Erythroblast (primary cell): ENCODE measurements around the gene FAM98C.
"Not testable (repeated sequence)": the region's sequence is repeated elsewhere in the genome, so short reads cannot be mapped to it uniquely, and the experiment has no call there.

ENCODE experiments used
- DNase-seq, 2 experiments: peaks; one replicate each; lab custom pipeline; 2025; lab: John Stamatoyannopoulos, UW
- GATA1 ChIP-seq: IDR thresholded peaks from 2 replicates; pipeline ENCODE4 v1.6.1; 2011; ENCODE audit warnings: low read depth, mild to moderate bottlenecking, control low read depth, low read length, moderate library complexity
- POLR2A ChIP-seq: IDR thresholded peaks from 2 replicates; pipeline ENCODE4 v1.6.1; 2011; ENCODE audit warnings: mild to moderate bottlenecking, low read length

FAM98C gene

GRCh38 chr19:38399081-38399480 is 3.8 kb upstream of the FAM98C start:
- no peak for TF ChIP-seq GATA1
- TF ChIP-seq POLR2A, result no peak
- no peak for DNase-seq

DNA sequence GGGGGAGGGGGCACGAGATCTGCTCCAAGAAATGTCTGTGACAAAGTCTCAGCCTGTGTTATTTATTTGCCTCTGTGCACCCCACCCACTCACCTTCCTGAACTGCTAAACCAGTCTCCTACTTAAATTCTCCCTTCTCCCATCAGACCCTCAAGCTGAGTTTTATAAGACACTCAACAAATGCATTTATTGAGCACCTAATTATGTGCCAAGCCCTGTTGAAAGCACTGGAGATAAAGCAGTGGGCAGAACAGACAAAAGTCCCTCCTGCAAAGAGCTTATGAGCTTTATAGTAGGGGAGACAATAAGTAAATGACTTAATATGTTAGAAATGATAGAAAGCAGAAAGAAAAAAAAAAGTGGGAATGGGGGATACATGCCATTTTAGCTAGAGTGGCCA is 3.4 kb upstream of the FAM98C start:
- DNase-seq, result no peak
- TF ChIP-seq POLR2A (no peak), GATA1 (no peak)

- no peak for TF ChIP-seq POLR2A
- TF ChIP-seq GATA1, result no peak
- no peak for DNase-seq
Observed at GRCh38 chr19:38400361-38400760, 2.5 kb upstream of the FAM98C start.

GRCh38 chr19:38401148-38401547 is 1.7 kb upstream of the FAM98C start:
- TF ChIP-seq POLR2A, result no peak
- no peak for TF ChIP-seq GATA1
- DNase-seq, result no peak

DNA sequence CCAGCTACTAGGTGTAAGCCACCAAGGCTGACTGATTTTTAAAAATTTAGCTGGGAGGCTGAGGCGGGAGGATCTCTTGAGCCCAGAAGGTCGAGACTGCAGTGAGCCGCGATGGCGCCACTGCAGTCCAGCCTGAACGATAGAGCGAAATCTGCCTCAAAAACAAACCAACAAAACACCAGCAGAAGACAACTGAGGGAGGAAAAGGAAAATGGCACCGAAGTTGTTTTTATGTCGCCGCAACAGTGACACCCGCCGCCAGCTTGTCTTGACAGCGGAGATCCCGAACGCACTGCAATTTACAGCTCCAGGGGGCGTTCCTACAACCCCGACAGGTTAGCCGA is 298 bp upstream of the FAM98C start:
- TF ChIP-seq POLR2A (peak; percentile 32), GATA1 (no peak)
- DNase-seq, result no peak

- DNase-seq, result no peak
- TF ChIP-seq GATA1 (no peak), POLR2A (no peak)
Observed at GRCh38 chr19:38404858-38405257, 2.0 kb downstream of the FAM98C start.

DNA sequence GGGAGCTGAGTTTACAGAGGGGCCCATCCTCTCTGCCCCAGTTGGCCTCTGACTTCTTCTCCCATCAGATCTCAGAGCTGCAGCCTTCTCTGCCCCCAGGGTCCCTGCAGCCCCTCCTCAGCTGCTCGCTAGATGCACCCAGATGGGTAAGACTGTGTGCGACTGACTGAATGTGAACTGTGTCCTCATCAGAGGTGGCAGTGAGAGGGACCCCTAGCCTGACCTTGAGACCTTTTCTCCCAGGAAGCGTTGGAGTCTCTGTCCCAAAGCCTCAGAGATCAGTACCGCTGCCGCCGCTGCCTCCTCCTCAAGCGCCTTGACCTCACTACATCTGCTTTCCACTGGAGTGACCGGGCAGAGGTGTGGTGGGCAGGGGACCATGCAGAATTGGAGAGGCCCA is 2.4 kb downstream of the FAM98C start:
- no peak for DNase-seq
- TF ChIP-seq GATA1 (no peak), POLR2A (no peak)

GRCh38 chr19:38409631-38410133 is 6.8 kb downstream of the FAM98C start:
- DNase-seq, result no peak
- TF ChIP-seq GATA1, result no peak
- TF ChIP-seq POLR2A, result peak; percentile 15

DNA sequence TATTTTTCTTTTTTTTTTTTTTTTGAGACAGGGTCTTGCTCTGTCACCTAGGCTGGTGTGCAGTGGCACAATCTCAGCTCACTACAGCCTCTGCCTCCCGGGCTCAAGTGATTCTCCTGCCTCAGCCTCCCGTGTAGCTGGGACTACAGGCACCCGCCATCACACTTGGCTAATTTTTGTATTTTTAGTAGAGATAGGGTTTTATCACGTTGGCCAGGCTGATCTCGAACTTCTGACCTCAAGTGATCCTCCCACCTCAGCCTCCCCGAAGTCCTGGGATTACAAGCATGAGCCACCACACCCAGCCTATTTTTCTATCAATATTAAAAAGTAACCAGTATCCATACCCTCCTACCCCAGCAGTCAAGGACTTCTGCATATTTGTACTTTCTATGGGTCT is 7.5 kb downstream of the FAM98C start:
- DNase-seq, result peak in 1 of 2 experiments; percentile 50

DNA sequence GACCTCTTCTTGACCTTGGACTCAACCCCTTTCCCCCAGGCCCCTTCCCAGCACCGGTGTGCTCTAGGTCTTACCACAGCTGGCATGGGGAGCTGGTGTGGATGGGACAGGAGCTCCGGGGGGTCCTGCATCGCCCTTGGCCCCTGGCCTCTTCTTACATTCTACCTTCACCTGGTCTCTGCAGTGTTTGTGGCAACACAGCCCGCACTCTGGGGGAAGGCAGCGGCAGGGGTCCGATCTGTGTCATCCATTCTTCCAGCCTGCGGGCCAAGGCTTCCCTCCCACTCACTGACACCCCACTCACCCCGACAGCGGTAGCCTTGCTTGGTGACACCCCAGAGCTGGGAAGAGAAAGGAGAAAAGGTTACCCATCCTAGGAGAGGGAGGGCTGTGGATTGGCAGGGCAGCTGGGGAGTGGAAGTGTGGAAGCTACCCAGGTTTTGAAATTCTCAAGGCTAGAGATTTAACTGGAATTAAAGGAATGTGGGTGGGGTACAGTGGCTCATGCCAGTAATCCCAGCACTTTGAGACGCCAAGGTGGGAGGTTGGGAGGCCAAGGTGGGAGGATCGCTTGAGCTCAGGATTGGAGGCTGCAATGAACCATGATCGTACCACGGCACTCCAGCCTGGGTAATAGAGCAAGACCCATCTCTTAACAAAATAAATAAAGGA is 8.3 kb downstream of the FAM98C start:
- no peak for DNase-seq
- TF ChIP-seq POLR2A, result no peak
- no peak for TF ChIP-seq GATA1

- not testable (repeated sequence) for DNase-seq
Observed at GRCh38 chr19:38411898-38412297, 9.0 kb downstream of the FAM98C start.

GRCh38 chr19:38412491-38412890 is 9.6 kb downstream of the FAM98C start:
- TF ChIP-seq POLR2A, result no peak
- TF ChIP-seq GATA1, result no peak
- DNase-seq, result no peak

- DNase-seq, result no peak
- TF ChIP-seq POLR2A, result no peak
- no peak for TF ChIP-seq GATA1
Observed at GRCh38 chr19:38412961-38413360, 10.1 kb downstream of the FAM98C start.

- TF ChIP-seq POLR2A (no peak), GATA1 (no peak)
- no peak for DNase-seq
Observed at GRCh38 chr19:38413416-38413815, 10.5 kb downstream of the FAM98C start.

DNA sequence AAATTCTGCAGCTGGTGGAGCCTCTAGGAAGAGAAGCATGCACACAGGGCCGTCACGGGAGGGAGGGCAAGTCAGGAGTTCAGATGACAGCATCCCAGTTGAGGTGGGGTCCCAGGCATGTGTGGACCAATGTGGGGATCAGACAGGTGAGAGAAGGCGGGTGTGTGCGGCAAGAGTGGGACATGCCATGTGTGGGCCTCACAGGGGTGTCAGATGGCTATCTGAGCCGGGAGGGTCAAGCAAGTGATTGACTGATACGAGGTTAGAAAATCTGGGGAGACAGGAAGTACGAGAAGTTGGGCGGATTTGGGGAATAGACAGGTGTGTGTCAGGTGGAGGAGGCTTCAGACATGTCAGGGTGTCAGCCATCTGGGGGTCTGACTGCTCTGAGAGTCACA is 14.3 kb downstream of the FAM98C start:
- DNase-seq, result no peak
- TF ChIP-seq GATA1, result no peak
- TF ChIP-seq POLR2A, result no peak
